ENCODE results near the gene LYSET. TPM values are rescaled to one million over a fixed set of nuclear protein-coding genes. Genes with fewer than 3 reads are reported as not detected.
"Not testable (repeated sequence)": the region's sequence is repeated elsewhere in the genome, so short reads cannot be mapped to it uniquely, and the experiment has no call there.

Gene LYSET
- total RNA-seq (2022) (14.3 and 15.4 TPM in 2 replicates), Bru-seq, nascent RNA (percentile 73 among the genes with signal in this experiment), BruChase-seq, experiment 1, labeled RNA remaining after a 6-hour chase (percentile 90 among the genes with signal in this experiment), BruChase-seq, experiment 2, labeled RNA remaining after a 2-hour chase (percentile 86 among the genes with signal in this experiment)
- long read RNA-seq, transcript TMEM251-201 (2 exons, 909 nt) = major isoform, 14 of 25 reads
- long read RNA-seq, transcript TMEM251-202 (2 exons, 1,303 nt) = minor isoform, 11 of 25 reads
- long read RNA-seq, partial matches to known transcripts = 0 of 25 reads
- long read RNA-seq, other reads (novel, unspliced or antisense) = 0 of 25 reads

- TF ChIP-seq CTCF (IDR thresholded peaks at IDR 0.05; ENCODE audit: unreplicated experiment) = no peak
- BruUV-seq (replicated peaks) = no TSS peak
- ChIA-PET CTCF (interaction anchor here (0.6 to 3.0 kb wide), 12 partner anchors 8 to 108 kb away, joined by 3 to 15 read pairs (median 4); no protein-coding TSS in a partner anchor), POLR2A (interaction anchor here (0.6 to 4.3 kb wide), 24 partner anchors 9 to 1063 kb away, joined by 3 to 77 read pairs (median 4); partner anchors contain the start of genes CPSF2, GON7, NDUFB1 and UBR7)
- Mint-ChIP-seq H3K4me1 (ENCODE audit: insufficient read depth, unreplicated experiment) (peaks cover 15% of the 10 kb centered on the region), H3K4me3 (ENCODE audit: unreplicated experiment) (peak within 1 kb of the TSS; percentile 88), H3K9me3 (ENCODE audit: unreplicated experiment) (no peaks in the 10 kb centered on the region), H3K36me3 (ENCODE audit: insufficient read depth, unreplicated experiment) (peaks cover 6% of the 10 kb centered on the region), H3K27ac (ENCODE audit: low read depth, unreplicated experiment) (peak within 1 kb of the TSS; percentile 84), H3K27me3 (ENCODE audit: insufficient read depth, unreplicated experiment) (no peaks in the 10 kb centered on the region)
- DNase-seq (ENCODE audit: unreplicated experiment) = peak; percentile 79
- intact Hi-C loops (cut with micrococcal nuclease) = loop anchor here (2.0 kb wide), 1 partner anchor 22 kb away; the partner anchor contains the start of genes GON7 and UBR7
Observed at GRCh38 chr14:93184391-93185348, at the start of gene LYSET, which contains the start of gene MOAP1. Gene LYSET, plus strand, starts transcription at chr14:93185317. Its CDS starts 89 bp downstream, at chr14:93185406. Gene MOAP1, minus strand, starts transcription at chr14:93184897. Its CDS starts 655 bp downstream, at chr14:93184242.

GRCh38 chr14:93135399-93135798 lies 49.7 kb upstream of the LYSET start:
- peak overlapping the region; percentile 54 for H3K27ac Mint-ChIP-seq (ENCODE audit: low read depth, unreplicated experiment)
- no peaks in the 10 kb centered on the region for H3K27me3 Mint-ChIP-seq (ENCODE audit: insufficient read depth, unreplicated experiment)
- peaks cover 5% of the 10 kb centered on the region for H3K36me3 Mint-ChIP-seq (ENCODE audit: insufficient read depth, unreplicated experiment)
- no peak for TF ChIP-seq CTCF (IDR thresholded peaks at IDR 0.05; ENCODE audit: unreplicated experiment)
- intact Hi-C loops (cut with micrococcal nuclease) = loop anchor here (1.0 kb wide), 1 partner anchor 162 kb away; no protein-coding TSS in a partner anchor
- peak overlapping the region; percentile 40 for H3K4me3 Mint-ChIP-seq (ENCODE audit: unreplicated experiment)
- BruUV-seq (replicated peaks) = no TSS peak
- H3K9me3 Mint-ChIP-seq (ENCODE audit: unreplicated experiment) = no peaks in the 10 kb centered on the region
- H3K4me1 Mint-ChIP-seq (ENCODE audit: insufficient read depth, unreplicated experiment) = peaks cover 24% of the 10 kb centered on the region
- ChIA-PET CTCF (interaction anchor here (0.7 to 19.4 kb wide), 4 partner anchors 20 to 163 kb away, joined by 3 to 336 read pairs (median 3); partner anchors contain the start of gene ITPK1), POLR2A (interaction anchor here (0.7 to 10.6 kb wide), 3 partner anchors 21 to 57 kb away, joined by 3 to 117 read pairs (median 3); partner anchors contain the start of gene ITPK1)
- DNase-seq (ENCODE audit: unreplicated experiment) = peak; percentile 88

GRCh38 chr14:93136009-93136408 lies 49.1 kb upstream of the LYSET start:
- intact Hi-C loops (cut with micrococcal nuclease) = no loop called here
- CTCF ChIA-PET = interaction anchor here (0.6 to 19.4 kb wide), 3 partner anchors 21 to 940 kb away, joined by 3 to 336 read pairs (median 4); partner anchors contain the start of gene ITPK1
- no TSS peak for BruUV-seq (replicated peaks)
- POLR2A ChIA-PET = interaction anchor here (1.1 to 10.6 kb wide), 2 partner anchors 21 to 57 kb away, joined by 3 to 117 read pairs; partner anchors contain the start of gene ITPK1
- H3K27me3 Mint-ChIP-seq (ENCODE audit: insufficient read depth, unreplicated experiment) = no peaks in the 10 kb centered on the region
- H3K9me3 Mint-ChIP-seq (ENCODE audit: unreplicated experiment) = no peaks in the 10 kb centered on the region
- H3K27ac Mint-ChIP-seq (ENCODE audit: low read depth, unreplicated experiment) = peak overlapping the region; percentile 54
- H3K36me3 Mint-ChIP-seq (ENCODE audit: insufficient read depth, unreplicated experiment) = peaks cover 5% of the 10 kb centered on the region
- no peak for TF ChIP-seq CTCF (IDR thresholded peaks at IDR 0.05; ENCODE audit: unreplicated experiment)
- DNase-seq (ENCODE audit: unreplicated experiment) = no peak
- peaks cover 22% of the 10 kb centered on the region for H3K4me1 Mint-ChIP-seq (ENCODE audit: insufficient read depth, unreplicated experiment)
- no peak overlapping the region for H3K4me3 Mint-ChIP-seq (ENCODE audit: unreplicated experiment)

- BruUV-seq (replicated peaks); H3K9me3 Mint-ChIP-seq (ENCODE audit: unreplicated experiment); intact Hi-C loops (cut with micrococcal nuclease); H3K27me3 Mint-ChIP-seq (ENCODE audit: insufficient read depth, unreplicated experiment); H3K4me3 Mint-ChIP-seq (ENCODE audit: unreplicated experiment); DNase-seq (ENCODE audit: unreplicated experiment); H3K27ac Mint-ChIP-seq (ENCODE audit: low read depth, unreplicated experiment); H3K36me3 Mint-ChIP-seq (ENCODE audit: insufficient read depth, unreplicated experiment): not testable (repeated sequence)
- H3K4me1 Mint-ChIP-seq (ENCODE audit: insufficient read depth, unreplicated experiment) = peaks cover 22% of the 10 kb centered on the region
- ChIA-PET POLR2A (interaction anchor here (10.6 kb wide), 1 partner anchor 22 kb away, joined by 117 read pairs; the partner anchor contains the start of gene ITPK1), CTCF (interaction anchor here (0.6 to 19.4 kb wide), 2 partner anchors 21 to 941 kb away, joined by 4 to 336 read pairs; partner anchors contain the start of gene ITPK1)
Observed at GRCh38 chr14:93136508-93136907, 48.6 kb upstream of the LYSET start.
